Smooth muscle cell of the umbilical artery (primary cell): ENCODE results near the gene MYOZ2. TPM values are rescaled to one million over a fixed set of nuclear protein-coding genes. Genes with fewer than 3 reads are reported as not detected.

Experiments used
- total RNA-seq: library from RNA; depleted of rRNA; stranded (reverse); fragments of >200 nt; gene quantifications from 2 replicates; pipeline ENCODE4 v1.2.3, GENCODE V29; 2014

Gene MYOZ2
- total RNA-seq: 0.60 TPM in 1 of 2 replicates, not detected in the other

DNA sequence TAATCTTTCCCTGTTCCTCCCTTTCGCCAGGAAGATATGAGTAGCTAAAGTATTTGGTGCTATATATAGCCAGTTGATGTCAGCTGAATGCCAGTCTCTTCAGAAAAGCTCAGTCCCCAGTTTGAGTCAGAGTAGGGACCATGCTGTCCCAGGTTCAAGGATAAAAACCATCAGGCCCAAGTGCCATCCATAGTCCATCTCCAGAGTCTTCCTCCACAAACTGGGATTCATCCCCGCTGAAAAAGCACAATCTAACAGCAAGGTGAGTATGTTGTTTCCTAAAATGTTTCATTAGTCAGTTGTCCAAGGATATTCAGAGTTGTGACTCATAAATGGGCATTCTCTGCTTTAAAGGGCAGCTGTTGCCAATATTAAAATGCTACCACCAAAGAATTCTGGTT is at the start of gene MYOZ2:
MYOZ2 (plus strand) TSS at position 112 of the 401 bp plus-strand sequence. CDS start 694 bp downstream, outside the sequence.

DNA sequence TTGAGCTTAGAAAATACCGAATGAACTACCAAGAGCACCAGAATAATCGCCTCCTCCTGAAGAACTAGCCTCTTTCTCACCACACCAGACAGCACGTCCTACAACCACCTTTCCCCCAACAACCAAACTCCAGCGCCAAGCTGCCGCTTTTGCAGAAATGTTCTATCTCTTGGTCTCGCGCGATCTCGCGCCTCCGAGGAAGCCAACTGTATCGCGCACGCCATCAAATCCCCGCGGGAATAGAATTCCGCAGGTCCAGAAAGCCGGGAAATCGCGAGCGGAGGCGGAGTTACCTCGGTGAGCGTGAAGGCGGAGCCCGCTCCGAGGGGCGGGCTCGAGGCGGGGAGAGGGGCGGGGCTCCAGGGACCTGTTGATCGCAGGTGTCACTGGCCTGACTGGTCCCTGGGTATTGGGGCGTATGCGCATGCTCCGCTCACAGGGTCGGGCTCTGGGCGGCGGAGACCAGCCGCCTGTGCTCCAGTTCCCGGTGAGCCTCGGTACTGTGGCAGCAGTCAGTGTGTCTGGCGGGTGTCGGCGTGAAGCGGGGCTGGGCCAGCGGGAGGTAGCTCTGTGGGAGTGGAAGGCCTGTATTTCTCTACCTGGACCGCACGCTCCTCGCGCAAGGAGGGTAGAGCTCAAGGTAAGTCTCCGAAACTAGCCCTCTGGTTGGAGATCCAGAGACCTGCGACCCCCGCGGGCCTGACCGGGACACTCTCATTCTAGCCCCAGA is 76.8 kb downstream of the MYOZ2 start, which contains the start of gene USP53:
USP53 (plus strand) TSS at position 480 of the 730 bp plus-strand sequence. CDS start 27,047 bp downstream, outside the sequence.

Other genes starting within 250 kb of the MYOZ2 start
- 19.5 and 48.1 TPM in 2 replicates for gene SYNPO2, start 247.0 kb upstream of the MYOZ2 start, total RNA-seq
- 9.2 and 31.0 TPM in 2 replicates for gene USP53, start 76.9 kb downstream of the MYOZ2 start, total RNA-seq
- gene FABP2, start 186.3 kb downstream of the MYOZ2 start, total RNA-seq: not detected in 2 replicates